ENCODE measurements around the gene CD248. TPM values are rescaled to one million over a fixed set of nuclear protein-coding genes. Genes with fewer than 3 reads are reported as not detected.

Gene CD248
- total RNA-seq, 1 donor from 2014 or later = 109 TPM

DNA sequence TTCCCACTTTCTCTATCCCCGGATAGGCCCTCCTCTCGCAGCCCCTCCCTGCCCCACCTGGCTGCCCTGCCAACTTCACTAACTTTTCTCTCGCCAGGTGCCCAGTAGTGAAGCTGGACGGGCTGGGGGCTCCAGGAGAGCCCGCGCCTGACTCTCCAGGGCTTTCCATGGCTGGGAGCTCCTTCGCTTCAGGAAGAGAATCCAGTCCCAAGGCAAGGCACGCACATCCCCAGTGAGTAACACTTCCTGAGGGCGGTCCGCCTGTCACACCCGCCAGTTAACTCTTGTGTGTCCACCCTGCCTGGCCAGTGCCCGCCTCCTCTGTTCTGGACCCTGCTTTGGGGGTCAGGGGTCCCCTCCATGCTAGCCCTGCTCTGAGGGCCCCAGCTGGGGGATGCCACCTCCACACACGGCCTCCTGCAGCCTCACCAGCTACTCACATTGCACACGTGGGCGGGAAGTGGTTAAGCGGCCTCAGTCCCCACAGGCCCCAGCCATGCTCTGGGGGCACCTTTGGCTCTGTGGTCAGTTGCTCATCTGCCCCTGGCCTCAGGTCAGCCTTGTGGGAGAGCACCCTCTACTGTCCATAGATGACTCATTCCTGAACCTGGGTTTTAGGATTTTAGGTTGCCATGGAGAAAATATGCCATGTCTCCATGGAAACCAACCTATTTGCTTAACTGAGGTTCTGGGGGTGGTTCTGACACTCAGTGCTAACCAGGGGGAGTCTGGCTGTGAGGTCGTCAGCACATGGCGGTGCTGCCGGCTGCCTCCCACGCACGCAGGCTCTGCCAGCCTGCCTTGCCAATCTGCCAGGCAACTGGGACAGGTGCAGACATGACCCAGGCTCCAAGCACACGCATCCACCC is 19.6 kb upstream of the CD248 start, which contains the start of gene RIN1:
TSS of gene RIN1 (minus strand) at position 201 of the 869 bp plus-strand sequence. CDS start at position 169, 32 bp downstream.
- TF ChIP-seq, protein P1, sequence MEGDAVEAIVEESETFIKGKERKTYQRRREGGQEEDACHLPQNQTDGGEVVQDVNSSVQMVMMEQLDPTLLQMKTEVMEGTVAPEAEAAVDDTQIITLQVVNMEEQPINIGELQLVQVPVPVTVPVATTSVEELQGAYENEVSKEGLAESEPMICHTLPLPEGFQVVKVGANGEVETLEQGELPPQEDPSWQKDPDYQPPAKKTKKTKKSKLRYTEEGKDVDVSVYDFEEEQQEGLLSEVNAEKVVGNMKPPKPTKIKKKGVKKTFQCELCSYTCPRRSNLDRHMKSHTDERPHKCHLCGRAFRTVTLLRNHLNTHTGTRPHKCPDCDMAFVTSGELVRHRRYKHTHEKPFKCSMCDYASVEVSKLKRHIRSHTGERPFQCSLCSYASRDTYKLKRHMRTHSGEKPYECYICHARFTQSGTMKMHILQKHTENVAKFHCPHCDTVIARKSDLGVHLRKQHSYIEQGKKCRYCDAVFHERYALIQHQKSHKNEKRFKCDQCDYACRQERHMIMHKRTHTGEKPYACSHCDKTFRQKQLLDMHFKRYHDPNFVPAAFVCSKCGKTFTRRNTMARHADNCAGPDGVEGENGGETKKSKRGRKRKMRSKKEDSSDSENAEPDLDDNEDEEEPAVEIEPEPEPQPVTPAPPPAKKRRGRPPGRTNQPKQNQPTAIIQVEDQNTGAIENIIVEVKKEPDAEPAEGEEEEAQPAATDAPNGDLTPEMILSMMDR (IDR thresholded peaks at IDR 0.05) = peak; percentile 74
- H3K27ac Mint-ChIP-seq (ENCODE audit: unreplicated experiment) = peak within 1 kb of the TSS; percentile 100
- peak within 1 kb of the TSS; percentile 99 for H3K4me3 Mint-ChIP-seq (ENCODE audit: unreplicated experiment)
- peaks cover 13% of the 10 kb centered on the region for H3K36me3 Mint-ChIP-seq (ENCODE audit: low read depth)
- no peaks in the 10 kb centered on the region for H3K9me3 Mint-ChIP-seq (ENCODE audit: low read depth)
- no peaks in the 10 kb centered on the region for H3K27me3 Mint-ChIP-seq (ENCODE audit: low read depth)
- peaks cover 29% of the 10 kb centered on the region for H3K4me1 Mint-ChIP-seq (ENCODE audit: low read depth)
- peak; percentile 96 for DNase-seq (ENCODE audit: low spot score)

DNA sequence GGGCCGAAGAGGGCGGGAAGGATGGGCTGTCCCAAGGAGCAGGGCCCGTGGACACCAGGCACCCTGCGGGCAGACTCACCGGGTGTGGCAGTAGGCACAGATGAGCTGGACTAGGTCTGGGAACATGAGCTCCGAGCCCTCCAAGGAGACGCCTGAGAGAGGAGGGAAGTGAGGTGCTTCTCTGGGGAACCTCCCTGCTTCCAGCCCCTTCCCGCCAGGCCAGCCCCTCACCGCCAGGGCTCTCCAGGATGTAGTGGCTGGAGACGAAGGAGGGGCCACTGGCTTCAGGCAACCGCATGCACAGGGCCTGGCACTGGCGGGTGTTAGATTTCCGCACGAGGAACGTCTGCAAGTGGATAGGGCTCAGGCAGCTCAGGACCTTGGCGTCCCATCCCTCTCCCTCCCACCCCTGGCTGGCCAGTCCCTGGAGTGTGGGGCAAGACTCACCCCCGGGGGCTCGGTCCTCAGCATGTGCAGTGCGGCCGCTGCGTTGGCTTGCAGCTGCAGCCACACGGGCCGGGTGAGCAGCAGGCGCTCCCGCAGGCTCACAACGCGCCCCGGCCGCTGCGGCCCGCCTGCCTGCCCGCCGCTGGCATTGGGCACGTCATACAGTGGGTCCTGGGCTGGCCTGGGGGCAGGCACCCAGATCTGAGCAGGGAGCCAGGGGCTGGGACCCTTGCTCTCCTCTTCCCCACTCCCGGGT is 18.8 kb upstream of the CD248 start:
- Mint-ChIP-seq H3K9me3 (ENCODE audit: low read depth) (no peaks in the 10 kb centered on the region), H3K4me1 (ENCODE audit: low read depth) (peaks cover 29% of the 10 kb centered on the region), H3K4me3 (ENCODE audit: unreplicated experiment) (peak overlapping the region; percentile 99), H3K36me3 (ENCODE audit: low read depth) (peaks cover 9% of the 10 kb centered on the region), H3K27me3 (ENCODE audit: low read depth) (no peaks in the 10 kb centered on the region), H3K27ac (ENCODE audit: unreplicated experiment) (peak overlapping the region; percentile 100)
- TF ChIP-seq, protein P1 (IDR thresholded peaks at IDR 0.05) = peak; percentile 24
- peak; percentile 91 for DNase-seq (ENCODE audit: low spot score)

DNA sequence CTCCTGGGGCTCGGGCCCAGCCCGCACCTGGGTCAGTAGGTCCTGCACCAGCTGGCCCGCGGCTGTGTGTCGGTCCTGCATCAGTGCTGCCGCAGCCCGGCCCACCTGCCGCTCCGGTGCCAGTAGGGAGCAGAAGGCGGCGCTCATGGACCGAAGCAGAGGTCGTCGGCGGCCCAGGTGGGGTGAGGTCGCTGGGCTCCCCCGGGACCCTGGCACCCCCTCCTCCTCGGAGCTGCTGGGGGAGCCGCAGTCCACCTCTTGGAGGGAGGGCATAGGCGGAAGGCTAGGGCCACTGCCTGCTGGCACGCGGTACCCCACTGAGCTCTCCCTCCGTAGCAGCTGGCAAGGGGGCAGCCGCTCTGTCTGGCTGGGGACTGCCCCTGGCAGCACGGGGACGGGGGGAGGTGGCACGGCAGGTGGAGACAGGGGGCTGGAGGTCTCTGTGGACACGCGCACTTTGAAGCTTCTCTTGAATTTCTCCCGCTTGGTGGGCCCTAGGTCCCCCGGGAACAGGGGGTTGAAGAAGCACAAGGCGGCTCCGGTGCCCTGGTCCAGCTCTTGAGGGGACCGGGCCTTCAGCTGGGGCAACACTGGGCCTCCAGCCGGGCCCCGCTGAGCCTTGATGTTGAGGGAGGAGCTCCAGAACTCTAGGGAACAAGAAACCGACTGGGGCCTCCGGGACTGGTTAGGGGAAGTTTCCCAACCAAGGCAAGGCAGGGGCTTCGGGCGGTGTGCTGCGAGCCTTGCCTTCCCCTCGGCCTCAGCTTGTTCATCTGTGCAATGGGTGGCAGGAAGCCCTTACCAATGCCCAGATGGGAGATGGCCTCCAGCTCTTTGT is 18.0 kb upstream of the CD248 start:
- H3K27ac Mint-ChIP-seq (ENCODE audit: unreplicated experiment) = peak overlapping the region; percentile 81

DNA sequence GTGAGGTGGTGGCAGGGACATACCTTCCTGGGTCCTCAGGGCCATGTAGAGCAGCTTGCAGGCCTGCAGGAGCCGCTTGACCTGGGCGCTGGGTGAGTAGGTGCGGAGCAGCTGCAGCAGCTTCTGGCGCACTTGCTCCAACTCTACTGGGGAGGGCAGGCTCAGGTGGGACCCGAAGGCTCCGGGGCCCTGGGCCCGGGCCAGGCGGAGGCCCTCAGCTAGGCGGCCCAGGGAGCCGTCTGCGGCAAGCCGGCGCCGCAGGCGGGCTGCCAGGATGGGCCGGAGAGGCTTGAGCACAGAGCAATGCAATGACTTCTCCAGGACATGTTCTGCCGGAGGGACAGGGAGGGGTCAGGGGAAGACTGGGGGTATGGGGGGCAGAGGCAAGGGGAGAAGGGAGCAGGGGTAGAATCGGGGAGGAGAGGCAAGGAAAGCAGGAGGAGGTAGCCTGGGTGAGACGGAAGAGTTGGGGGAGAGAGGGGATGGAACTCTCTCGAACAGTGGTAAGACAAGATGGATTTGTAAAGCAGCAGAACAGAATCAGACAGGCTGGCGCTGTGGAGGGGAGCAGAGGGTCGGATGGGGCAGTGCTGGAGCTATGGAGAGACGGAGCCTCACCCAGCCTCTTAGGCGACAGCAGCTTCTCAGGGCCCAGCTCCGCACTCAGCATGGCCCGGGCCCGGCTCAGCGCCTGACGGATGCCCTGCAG is 17.2 kb upstream of the CD248 start:
- Mint-ChIP-seq H3K4me1 (ENCODE audit: low read depth) (peaks cover 29% of the 10 kb centered on the region), H3K27me3 (ENCODE audit: low read depth) (no peaks in the 10 kb centered on the region), H3K27ac (ENCODE audit: unreplicated experiment) (no peak overlapping the region), H3K9me3 (ENCODE audit: low read depth) (no peaks in the 10 kb centered on the region), H3K36me3 (ENCODE audit: low read depth) (peaks cover 7% of the 10 kb centered on the region), H3K4me3 (ENCODE audit: unreplicated experiment) (no peak overlapping the region)
- DNase-seq (ENCODE audit: low spot score) = peak; percentile 71
- TF ChIP-seq, protein P1 (IDR thresholded peaks at IDR 0.05) = no peak

More for the DNA sequence above, 18.0 kb upstream of the CD248 start:
- Mint-ChIP-seq H3K9me3 (ENCODE audit: low read depth) (no peaks in the 10 kb centered on the region), H3K36me3 (ENCODE audit: low read depth) (peaks cover 9% of the 10 kb centered on the region), H3K4me3 (ENCODE audit: unreplicated experiment) (peak overlapping the region; percentile 99), H3K4me1 (ENCODE audit: low read depth) (peaks cover 29% of the 10 kb centered on the region), H3K27me3 (ENCODE audit: low read depth) (no peaks in the 10 kb centered on the region)
- DNase-seq (ENCODE audit: low spot score) = peak; percentile 93
- TF ChIP-seq, protein P1 (IDR thresholded peaks at IDR 0.05) = no peak

All from chondrocyte (in vitro differentiated cells).